ENCODE results near the gene NME1.

- no peak for TF ChIP-seq ZBTB43 (CRISPR knock-in tag; IDR thresholded peaks at IDR 0.05)
- no peak for TF ChIP-seq ATF2 (CRISPR knock-in tag; IDR thresholded peaks at IDR 0.05; ENCODE audit: borderline replicate concordance, low read depth)
- TF ChIP-seq CTCF (IDR thresholded peaks at IDR 0.05) = no peak
- TF ChIP-seq AFF4 (CRISPR knock-in tag; IDR thresholded peaks at IDR 0.05; ENCODE audit: borderline replicate concordance) = no peak
- no peak for TF ChIP-seq ZBTB21 (CRISPR knock-in tag; IDR thresholded peaks at IDR 0.05; ENCODE audit: borderline replicate concordance)
- TF ChIP-seq IRF1 (CRISPR knock-in tag; IDR thresholded peaks at IDR 0.05) = no peak
Measured at GRCh38 chr17:51147650-51148049, 5.7 kb upstream of the NME1 start.

Data from WTC11 (cell line).